Endothelial cell of umbilical vein (primary cell): ENCODE results near the gene SEMA4G. TPM values are rescaled to one million over a fixed set of nuclear protein-coding genes. Genes with fewer than 3 reads are reported as not detected.

Experiments
- BruUV-seq: library from RNA; stranded (reverse); fragments of 400-500 nt; replicated peaks from 2 replicates; lab custom pipeline; 2021; lab: Mats Ljungman, UMichigan
- CTCF ChIA-PET: fragments of 300-600, 350-600 bp; sonication (Branson Sonifier 250); formaldehyde crosslinking; loops from one replicate; lab custom pipeline; 2021; ENCODE audit warnings: antibody characterized with exemption, inconsistent platforms; lab: Charles Lee
- POLR2A ChIA-PET: fragments of 300-600, 350-600 bp; sonication (Branson Sonifier 250); formaldehyde crosslinking; loops from one replicate; lab custom pipeline; 2021; ENCODE audit warnings: antibody characterized with exemption, inconsistent platforms; lab: Charles Lee
- DNase-seq: peaks from one replicate; pipeline ENCODE4 v3.0.0-alpha.2; 2011; ENCODE audit warnings: low read depth, low spot score
- FAIRE-seq: peaks from 2 replicates; lab custom pipeline; 2011; peaks lifted over from hg19 to GRCh38; lab: Jason Lieb, UNC
- H2AFZ ChIP-seq: 2 replicates; pipeline ENCODE4 v1.6.0; 2012; ENCODE audit warnings: low read depth, low read length, control low read depth, inconsistent platforms
- H3K27ac ChIP-seq: 2 replicates; pipeline ENCODE4 v1.5.1; 2011; ENCODE audit warnings: low read depth, mild to moderate bottlenecking, control low read depth, low read length, moderate library complexity; ENCODE audit not compliant: insufficient read depth
- H3K27me3 ChIP-seq, 2 experiments: 2 replicates each; pipeline versions ENCODE4 v1.6.0 to v1.6.1; 2011; ENCODE audit warnings: low read length in 2 of 2, mixed read lengths in 1 of 2; ENCODE audit not compliant: control insufficient read depth in 2 of 2, insufficient read depth in 2 of 2
- H3K36me3 ChIP-seq, 2 experiments: 2 replicates in 1 of 2; 3 replicates in 1 of 2; pipeline ENCODE4 v1.5.1; 2011; ENCODE audit warnings: low read length in 2 of 2, mild to moderate bottlenecking in 1 of 2, moderate library complexity in 1 of 2; ENCODE audit not compliant: control insufficient read depth in 2 of 2, insufficient read depth in 2 of 2; ENCODE audit errors: extremely low read depth in 1 of 2
- H3K4me1 ChIP-seq: 3 replicates; pipeline ENCODE4 v1.5.1; 2011; ENCODE audit warnings: mild to moderate bottlenecking, low read length; ENCODE audit not compliant: control insufficient read depth, insufficient read depth; ENCODE audit errors: extremely low read depth
- H3K4me2 ChIP-seq: 2 replicates; pipeline ENCODE4 v1.6.1; 2011; ENCODE audit warnings: low read length, control low read depth, mixed read lengths; ENCODE audit not compliant: insufficient read depth
- H3K4me3 ChIP-seq, 3 experiments: fragments of 200-600 bp in 1 of 3; sonication (generic), shearing (Covaris generic) in 1 of 3; replicated peaks in 1 of 3; 2 replicates each; pipeline ENCODE4 v1.5.1; 2011 to 2016; ENCODE audit warnings: control low read depth in 3 of 3, low read length in 3 of 3, mild to moderate bottlenecking in 2 of 3, inconsistent platforms in 1 of 3, low read depth in 1 of 3, moderate library complexity in 1 of 3; ENCODE audit not compliant: insufficient read depth in 1 of 3
- H3K79me2 ChIP-seq: 2 replicates; pipeline ENCODE4 v1.6.0; 2012; ENCODE audit warnings: low read length, inconsistent platforms; ENCODE audit not compliant: control insufficient read depth, insufficient read depth
- H3K9ac ChIP-seq: replicated peaks from 2 replicates; pipeline ENCODE3; 2011; ENCODE audit warnings: low read length, control low read depth; ENCODE audit not compliant: insufficient read depth; ENCODE audit errors: extremely low read depth
- H3K9me1 ChIP-seq: replicated peaks from 3 replicates; pipeline ENCODE4 v1.6.0; 2011; ENCODE audit warnings: mild to moderate bottlenecking, low read length; ENCODE audit not compliant: control insufficient read depth, insufficient read depth; ENCODE audit errors: extremely low read depth
- H3K9me3 ChIP-seq: replicated peaks from 2 replicates; pipeline ENCODE4 v1.5.1; 2012; ENCODE audit warnings: low read length, inconsistent platforms; ENCODE audit not compliant: control insufficient read depth, insufficient read depth
- H4K20me1 ChIP-seq: replicated peaks from 2 replicates; pipeline ENCODE3; 2011; ENCODE audit warnings: mild to moderate bottlenecking, low read length; ENCODE audit not compliant: control insufficient read depth, insufficient read depth; ENCODE audit errors: extremely low read depth
- CTCF ChIP-seq, 2 donors: IDR thresholded peaks; 1 replicate in 1 of 2; 2 replicates in 1 of 2; pipeline ENCODE4 v1.5.1; 2011; ENCODE audit warnings: low read length in 2 of 2, mild to moderate bottlenecking in 2 of 2, moderate library complexity in 2 of 2, control low read depth in 1 of 2, inconsistent platforms in 1 of 2, low read depth in 1 of 2; ENCODE audit not compliant: insufficient read depth in 1 of 2; ENCODE audit errors: extremely low read depth in 1 of 2
- EZH2 ChIP-seq: IDR thresholded peaks from 2 replicates; pipeline ENCODE4 v1.6.1; 2012; ENCODE audit warnings: borderline replicate concordance, low read depth, mild to moderate bottlenecking, moderate library complexity, low read length, inconsistent platforms; ENCODE audit not compliant: severe bottlenecking
- FOS ChIP-seq: IDR thresholded peaks from 2 replicates; pipeline ENCODE4 v1.6.1; 2011; ENCODE audit warnings: mild to moderate bottlenecking, low read length, moderate library complexity, borderline replicate concordance; ENCODE audit not compliant: insufficient read depth
- GATA2 ChIP-seq: IDR thresholded peaks from 2 replicates; pipeline ENCODE4 v1.7.0; 2011; ENCODE audit warnings: low read depth, mild to moderate bottlenecking, moderate library complexity, mixed read lengths, low read length; ENCODE audit not compliant: insufficient read length, insufficient read depth
- JUN ChIP-seq: IDR thresholded peaks from 2 replicates; pipeline ENCODE4 v1.6.1; 2011; ENCODE audit warnings: borderline replicate concordance, low read depth; ENCODE audit not compliant: insufficient read length, insufficient read depth
- MYC ChIP-seq: IDR thresholded peaks from one replicate; pipeline ENCODE4 v1.6.1; 2011; ENCODE audit warnings: mild to moderate bottlenecking, low read depth, low read length
- POLR2A ChIP-seq: IDR thresholded peaks from 2 replicates; pipeline ENCODE4 v1.6.1; 2012; ENCODE audit warnings: low read depth, mild to moderate bottlenecking, control low read depth, low read length
- POLR2AphosphoS5 ChIP-seq: IDR thresholded peaks from 2 replicates; pipeline ENCODE4 v1.6.1; 2012; ENCODE audit warnings: low read depth, mild to moderate bottlenecking, control low read depth, low read length, moderate library complexity; ENCODE audit not compliant: insufficient read depth
- dilution Hi-C: fragments of 300-500 bp; cut with MboI; formaldehyde crosslinking; loops from one replicate; pipeline ENCODE4 v1.15.0; 2019; ENCODE audit warnings: low sequenced_read_pairs; ENCODE audit not compliant: extremely low pct_ligation_motif_present
- intact Hi-C: fragments of 100-400 bp; cut with micrococcal nuclease; formaldehyde crosslinking; loops from one replicate; pipeline ENCODE4 v1.10.0; 2022
- polyA plus RNA-seq, 4 experiments: library from polyadenylated mRNA; depleted of rRNA in 3 of 4; stranded (reverse) in 3 of 4; unstranded in 1 of 4; fragments of >200 nt; gene quantifications; 2 replicates each; pipeline versions ENCODE4 v1.2.1 to v1.2.3, GENCODE V29; 2011 to 2012; ENCODE audit warnings: missing spikeins in 1 of 4
- total RNA-seq: library from RNA; stranded (reverse); gene quantifications from 2 replicates; pipeline ENCODE4 v1.2.3, GENCODE V29; 2021

SEMA4G gene
- total and polyA plus RNA-seq, 2 donors (not counting 3 experiments of a cell fraction or from before 2014, with no cell fraction given) = 6.0 to 10.4 TPM

DNA sequence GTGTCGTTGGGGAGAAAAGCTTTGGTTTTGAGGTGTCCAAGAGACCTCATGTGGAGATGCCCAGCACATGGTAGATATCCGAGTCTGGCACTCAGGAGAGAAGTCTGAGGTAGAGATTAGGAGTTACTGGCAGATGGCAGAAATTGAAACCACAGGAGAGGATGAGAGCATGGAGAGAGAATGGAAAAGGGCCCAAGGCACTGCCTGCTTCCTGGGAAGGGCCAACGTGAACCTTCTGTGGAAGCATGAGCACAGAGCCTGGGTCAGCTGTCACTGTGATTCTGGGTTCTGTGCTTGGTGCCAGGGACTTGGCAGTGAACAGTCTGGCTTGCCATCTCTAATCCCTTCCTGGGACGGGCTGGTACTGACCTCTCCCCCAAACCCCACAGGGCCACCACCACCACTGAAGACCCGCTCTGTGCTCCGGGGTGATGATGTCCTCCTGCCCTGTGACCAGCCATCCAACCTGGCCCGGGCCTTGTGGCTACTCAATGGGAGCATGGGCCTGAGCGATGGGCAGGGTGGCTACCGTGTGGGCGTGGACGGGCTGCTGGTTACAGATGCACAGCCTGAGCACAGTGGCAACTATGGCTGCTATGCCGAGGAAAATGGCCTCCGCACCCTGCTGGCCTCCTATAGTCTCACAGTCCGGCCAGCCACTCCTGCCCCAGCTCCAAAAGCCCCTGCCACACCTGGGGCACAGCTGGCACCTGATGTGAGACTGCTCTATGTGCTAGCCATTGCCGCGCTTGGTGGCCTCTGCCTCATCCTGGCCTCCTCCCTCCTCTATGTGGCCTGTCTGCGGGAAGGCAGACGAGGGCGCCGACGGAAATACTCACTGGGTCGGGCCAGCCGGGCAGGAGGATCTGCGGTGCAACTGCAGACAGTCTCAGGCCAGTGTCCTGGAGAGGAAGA is 13.9 kb downstream of the SEMA4G start:
- H2AFZ ChIP-seq = no peak overlapping the region
- H4K20me1 ChIP-seq = no peaks in the 10 kb centered on the region
- ChIA-PET CTCF (interaction anchor here (0.6 to 0.9 kb wide), 2 partner anchors 31 to 47 kb away, joined by 3 read pairs; partner anchors contain the start of gene PDZD7), POLR2A (no interaction called here)
- peaks cover 0 to 13% of the 10 kb centered on the region in 2 experiments for H3K36me3 ChIP-seq
- peaks cover 8% of the 10 kb centered on the region for H3K79me2 ChIP-seq
- no peaks in the 10 kb centered on the region for H3K27me3 ChIP-seq
- peaks cover 10% of the 10 kb centered on the region for H3K4me1 ChIP-seq
- H3K9me3 ChIP-seq = no peaks in the 10 kb centered on the region
- no peak for FAIRE-seq
- no peak overlapping the region for H3K9ac ChIP-seq
- no TSS peak for BruUV-seq
- H3K27ac ChIP-seq = no peak overlapping the region
- intact Hi-C loops (no loop called here), dilution Hi-C loops (no loop called here)
- TF ChIP-seq CTCF (IDR thresholded peaks at IDR 0.05; ENCODE audit: extremely low read depth in 1 of 2, insufficient read depth in 1 of 2, low read depth in 1 of 2, low read length in 2 of 2) (no peak), FOS (no peak), POLR2A (no peak), POLR2AphosphoS5 (no peak), EZH2 (no peak), MYC (no peak), JUN (no peak), GATA2 (no peak)
- no peak overlapping the region for H3K4me3 ChIP-seq
- H3K9me1 ChIP-seq = no peaks in the 10 kb centered on the region
- no peak overlapping the region for H3K4me2 ChIP-seq
- DNase-seq = no peak
